ENCODE data around the gene CAMTA1.

GRCh38 chr1:7223334-7224080, 438.3 kb downstream of the CAMTA1 start:
- no peak for TF ChIP-seq CTCF (IDR thresholded peaks at IDR 0.05; ENCODE audit: low read depth, low read length, missing input control)
- TF ChIP-seq GABPA (IDR thresholded peaks at IDR 0.05 in 1 of 2, conservative IDR thresholded peaks at IDR 0.05 in 1 of 2): no peak
- no peak for TF ChIP-seq RAD21 (IDR thresholded peaks at IDR 0.05)
- TF ChIP-seq RXRA (IDR thresholded peaks at IDR 0.05): no peak
- TF ChIP-seq MAX (IDR thresholded peaks at IDR 0.05): no peak

All from liver (tissue), 3 donors.